PC-3 (cell line): ENCODE measurements around the gene KANK2. TPM values are rescaled to one million over a fixed set of nuclear protein-coding genes. Genes with fewer than 3 reads are reported as not detected.

Source experiments
- ATAC-seq: fragments of 200-7000 bp; cut with Tn5 transposase; 2 replicates; pipeline ENCODE4 v1.9.1; 2020; ENCODE audit warnings: mild to moderate bottlenecking, moderate library complexity
- BruUV-seq: library from RNA; stranded (reverse); fragments of 400-500 nt; replicated peaks from 2 replicates; lab custom pipeline; 2021; lab: Mats Ljungman, UMichigan
- CTCF ChIA-PET: fragments of 300-600 bp; sonication (Branson Sonifier 250); formaldehyde crosslinking; loops from one replicate; lab custom pipeline; 2022; ENCODE audit warnings: antibody characterized with exemption; lab: Charles Lee
- POLR2A ChIA-PET: fragments of 300-600 bp; sonication (Branson Sonifier 250); formaldehyde crosslinking; loops from one replicate; lab custom pipeline; 2022; ENCODE audit warnings: antibody characterized with exemption; ENCODE audit not compliant: unreplicated experiment; lab: Charles Lee
- DNase-seq: peaks from one replicate; pipeline ENCODE4 v3.0.0-alpha.2; 2015
- H2AFZ ChIP-seq: fragments of 300-600 bp; sonication (generic); 2 replicates; pipeline ENCODE4 v1.6.0; 2016; ENCODE audit warnings: antibody characterized with exemption, low read length
- H3F3A ChIP-seq: fragments of 300-600 bp; sonication (generic); one replicate; pipeline ENCODE4 v1.6.0; 2017; ENCODE audit warnings: antibody characterized with exemption, low read length, control low read depth, mild to moderate bottlenecking; ENCODE audit not compliant: unreplicated experiment
- H3K27ac ChIP-seq: fragments of 300-600 bp; sonication (generic); 2 replicates; pipeline ENCODE4 v1.5.1; 2016; ENCODE audit warnings: mild to moderate bottlenecking, low read length
- H3K27me3 ChIP-seq: fragments of 300-600 bp; sonication (generic); 2 replicates; pipeline ENCODE4 v1.6.1; 2016; ENCODE audit warnings: low read length, mixed read lengths
- H3K36me3 ChIP-seq: fragments of 300-600 bp; sonication (generic); 2 replicates; pipeline ENCODE4 v1.6.1; 2016; ENCODE audit warnings: low read depth, mixed run types, low read length, mixed read lengths
- H3K4me1 ChIP-seq: fragments of 300-600 bp; sonication (generic); 2 replicates; pipeline ENCODE4 v1.5.1; 2016; ENCODE audit warnings: low read length; ENCODE audit not compliant: insufficient read depth
- H3K4me2 ChIP-seq: fragments of 300-600 bp; sonication (generic); 2 replicates; pipeline ENCODE4 v1.6.0; 2016; ENCODE audit warnings: low read length
- H3K4me3 ChIP-seq: fragments of 300-600 bp; sonication (generic); 2 replicates; pipeline ENCODE4 v1.5.1; 2016; ENCODE audit warnings: mild to moderate bottlenecking, low read length, mixed read lengths
- H3K79me2 ChIP-seq: fragments of 300-600 bp; sonication (generic); 2 replicates; pipeline ENCODE4 v1.6.1; 2017; ENCODE audit warnings: low read length, mixed read lengths
- H3K9ac ChIP-seq: fragments of 300-600 bp; sonication (generic); 2 replicates; pipeline ENCODE4 v1.6.0; 2016; ENCODE audit warnings: mild to moderate bottlenecking, low read length
- H3K9me2 ChIP-seq: fragments of 300-600 bp; sonication (generic); replicated peaks from 2 replicates; pipeline ENCODE4 v1.6.1; 2016; ENCODE audit warnings: mixed run types, low read length, mixed read lengths
- H3K9me3 ChIP-seq: fragments of 300-600 bp; sonication (generic); 2 replicates; pipeline ENCODE4 v1.6.1; 2016; ENCODE audit warnings: low read length, mixed read lengths
- H4K20me1 ChIP-seq: fragments of 300-600 bp; sonication (generic); 2 replicates; pipeline ENCODE4 v1.6.1; 2016; ENCODE audit warnings: low read length, mixed read lengths
- CTCF ChIP-seq: fragments of 300-600 bp; sonication (generic); conservative IDR thresholded peaks from 2 replicates; pipeline ENCODE4 v1.5.1; 2017; ENCODE audit warnings: antibody characterized with exemption, low read depth, mild to moderate bottlenecking, low read length
- EZH2 ChIP-seq: fragments of 300-600 bp; sonication (generic); IDR thresholded peaks from one replicate; pipeline ENCODE4 v1.6.1; 2017; ENCODE audit warnings: antibody characterized with exemption, mild to moderate bottlenecking, low read length; ENCODE audit not compliant: unreplicated experiment
- EZH2phosphoT487 ChIP-seq: fragments of 300-600 bp; sonication (generic); IDR thresholded peaks from 2 replicates; pipeline ENCODE4 v1.6.1; 2018; ENCODE audit warnings: mild to moderate bottlenecking, antibody characterized with exemption, low read length, borderline replicate concordance
- intact Hi-C: fragments of 100-400 bp; cut with micrococcal nuclease; formaldehyde crosslinking; loops from 2 replicates; pipeline ENCODE4 v1.9.0; 2023
- total RNA-seq: library from RNA; depleted of rRNA; stranded (reverse); fragments of >200 nt; gene quantifications from 2 replicates; pipeline ENCODE4 v1.2.3, GENCODE V29; 2014

The KANK2 gene
- total RNA-seq, 1 experiment from 2014 or later = 98.4 TPM

- Histone ChIP-seq H3K27me3 (no peaks in the 10 kb centered on the region), H3K4me2 (no peak overlapping the region), H3K9me2 (no peaks in the 10 kb centered on the region), H3K27ac (no peak overlapping the region), H4K20me1 (no peaks in the 10 kb centered on the region), H3K4me1 (0 out of 2 replicates have a peak, but pooled peaks cover 3% of the 10 kb centered on the region), H3K9ac (no peak overlapping the region), H3K36me3 (no peaks in the 10 kb centered on the region), H2AFZ (no peak overlapping the region), H3K4me3 (no peak overlapping the region), H3K79me2 (no peaks in the 10 kb centered on the region), H3K9me3 (no peaks in the 10 kb centered on the region), H3F3A (no peaks in the 10 kb centered on the region)
- POLR2A ChIA-PET = no interaction called here
- CTCF ChIA-PET = interaction anchor here (0.6 kb wide), 1 partner anchor 195 kb away, joined by 3 read pairs; the partner anchor contains the start of gene PRKCSH
- intact Hi-C loops = no loop called here
- no peak for ATAC-seq
- BruUV-seq = no TSS peak
- no peak for DNase-seq
- TF ChIP-seq EZH2 (no peak), CTCF (no peak), EZH2phosphoT487 (no peak)
Measured at GRCh38 chr19:11240008-11240444, 42.7 kb upstream of the KANK2 start.

- BruUV-seq = no TSS peak
- no peak within 1 kb of the TSS for H3K27ac ChIP-seq
- H3K79me2 ChIP-seq = no peaks in the 10 kb centered on the region
- no peaks in the 10 kb centered on the region for H4K20me1 ChIP-seq
- no peaks in the 10 kb centered on the region for H3F3A ChIP-seq
- H2AFZ ChIP-seq = no peak within 1 kb of the TSS
- H3K4me2 ChIP-seq = no peak within 1 kb of the TSS
- intact Hi-C loops = no loop called here
- ChIA-PET POLR2A (no interaction called here), CTCF (no interaction called here)
- no peaks in the 10 kb centered on the region for H3K9me3 ChIP-seq
- no peak within 1 kb of the TSS for H3K4me3 ChIP-seq
- H3K36me3 ChIP-seq = no peaks in the 10 kb centered on the region
- H3K27me3 ChIP-seq = no peaks in the 10 kb centered on the region
- DNase-seq = no peak
- TF ChIP-seq EZH2 = no peak
- H3K4me1 ChIP-seq = no peaks in the 10 kb centered on the region
- ATAC-seq = no peak
- H3K9me2 ChIP-seq = no peaks in the 10 kb centered on the region
- no peak within 1 kb of the TSS for H3K9ac ChIP-seq
Measured at GRCh38 chr19:11239377-11240000, 42.1 kb upstream of the KANK2 start, which contains the start of gene ANGPTL8. Gene ANGPTL8 (plus strand): TSS chr19:11239619. CDS start chr19:11239638, 19 bp downstream.

- Histone ChIP-seq H2AFZ (no peak overlapping the region), H3K4me3 (no peak overlapping the region), H3F3A (no peaks in the 10 kb centered on the region), H3K9ac (no peak overlapping the region), H4K20me1 (no peaks in the 10 kb centered on the region), H3K9me3 (no peaks in the 10 kb centered on the region), H3K4me2 (no peak overlapping the region), H3K9me2 (no peaks in the 10 kb centered on the region), H3K4me1 (no peaks in the 10 kb centered on the region), H3K36me3 (no peaks in the 10 kb centered on the region), H3K27ac (no peak overlapping the region), H3K79me2 (no peaks in the 10 kb centered on the region), H3K27me3 (no peaks in the 10 kb centered on the region)
- ChIA-PET POLR2A (no interaction called here), CTCF (no interaction called here)
- DNase-seq (no peak), ATAC-seq (no peak)
- TF ChIP-seq EZH2phosphoT487 (no peak), EZH2 (no peak), CTCF (no peak)
- BruUV-seq = no TSS peak
- intact Hi-C loops = no loop called here
Measured at GRCh38 chr19:11238781-11239376, 41.5 kb upstream of the KANK2 start.
